NCI-H2081 treated with DMSO at 0.1 percent for 48 hours (cell line): ENCODE data around the gene ZDHHC17.

Source experiments
- DNase-seq: peaks from one replicate; lab custom pipeline; 2025; lab: John Stamatoyannopoulos, UW

ZDHHC17 gene

DNA sequence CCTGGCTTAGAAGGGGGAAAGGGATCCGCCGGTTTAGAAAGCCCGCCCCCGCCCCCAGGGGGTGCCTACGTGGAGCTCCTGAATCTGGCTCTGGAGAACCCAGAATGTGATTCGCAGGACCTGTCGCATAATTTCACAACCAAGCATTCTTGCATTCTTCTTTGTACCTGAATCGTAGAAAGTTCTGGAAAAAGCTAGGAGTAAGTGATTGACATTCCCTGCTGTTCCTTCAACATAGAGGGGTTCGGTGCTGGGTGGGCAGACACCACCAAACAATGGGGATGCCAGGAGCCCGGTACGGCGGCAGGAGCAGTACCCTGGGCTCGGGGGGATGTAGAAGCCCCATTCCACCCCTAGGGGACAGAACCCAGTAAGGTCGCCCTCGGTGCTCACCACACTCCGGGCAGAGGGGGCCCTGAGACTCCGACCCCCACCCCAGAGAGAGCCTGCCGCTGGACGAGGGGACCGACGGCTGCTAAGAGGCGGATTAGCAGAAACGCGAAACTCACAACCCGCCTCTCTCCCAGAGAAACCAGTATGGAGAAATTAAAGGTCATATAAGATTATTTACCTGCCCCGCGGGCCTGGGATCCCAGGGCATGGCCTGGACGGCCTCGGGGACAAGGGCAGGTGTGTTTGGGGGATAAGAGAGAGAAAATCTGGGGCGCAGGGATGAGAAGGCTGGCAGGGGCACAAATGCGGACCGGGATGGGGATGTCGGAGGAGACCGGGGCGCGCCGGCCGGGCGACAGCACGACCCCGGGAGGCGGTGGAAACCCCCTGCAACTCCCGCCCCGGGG is 114.4 kb downstream of the ZDHHC17 start:
- DNase-seq: no peak

DNA sequence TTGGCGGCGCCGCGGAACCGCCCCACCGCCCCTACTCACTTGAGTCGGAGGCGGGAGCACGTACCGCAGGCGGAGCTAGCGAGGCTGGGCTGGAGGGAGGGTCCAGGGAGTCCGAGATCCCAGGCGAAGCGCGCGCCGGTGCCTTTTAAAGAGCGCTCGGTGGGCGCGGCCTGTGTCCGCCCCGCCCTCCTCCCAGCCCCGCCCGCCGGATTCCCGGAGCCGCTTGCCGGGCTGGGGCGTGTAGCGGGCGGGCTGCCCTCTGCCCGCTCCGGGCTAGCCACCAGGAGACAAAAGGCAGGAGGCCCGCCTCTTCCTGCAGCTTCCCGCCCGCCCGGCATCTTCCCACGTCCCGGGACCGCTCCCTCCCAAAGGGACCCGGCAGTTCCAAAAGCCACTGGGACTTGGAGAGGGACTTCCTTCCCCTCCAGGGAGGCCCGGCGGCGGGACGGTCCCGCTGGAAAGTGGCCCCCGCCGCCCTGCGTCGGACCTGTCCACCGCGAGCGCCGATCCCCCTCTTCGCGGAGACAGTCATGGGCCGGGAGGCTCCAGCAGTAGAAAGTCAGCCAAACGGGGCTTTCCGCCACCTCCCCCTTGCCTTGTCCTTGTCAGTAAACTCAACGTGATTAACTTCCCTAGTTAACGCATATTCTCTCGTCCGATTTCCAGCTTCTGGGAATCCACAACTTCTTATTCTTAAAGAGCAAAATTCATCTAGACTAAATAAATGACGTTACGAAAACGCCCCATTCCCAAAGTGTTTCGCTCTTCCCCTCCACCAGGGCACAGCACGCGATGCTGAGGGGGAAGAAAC is 115.2 kb downstream of the ZDHHC17 start, which contains the start of gene CSRP2:
Gene CSRP2, minus strand, starts transcription at position 121 of the 811 bp plus-strand sequence. CDS start 12,759 bp downstream, outside the sequence.
- DNase-seq: peak; percentile 39

DNA sequence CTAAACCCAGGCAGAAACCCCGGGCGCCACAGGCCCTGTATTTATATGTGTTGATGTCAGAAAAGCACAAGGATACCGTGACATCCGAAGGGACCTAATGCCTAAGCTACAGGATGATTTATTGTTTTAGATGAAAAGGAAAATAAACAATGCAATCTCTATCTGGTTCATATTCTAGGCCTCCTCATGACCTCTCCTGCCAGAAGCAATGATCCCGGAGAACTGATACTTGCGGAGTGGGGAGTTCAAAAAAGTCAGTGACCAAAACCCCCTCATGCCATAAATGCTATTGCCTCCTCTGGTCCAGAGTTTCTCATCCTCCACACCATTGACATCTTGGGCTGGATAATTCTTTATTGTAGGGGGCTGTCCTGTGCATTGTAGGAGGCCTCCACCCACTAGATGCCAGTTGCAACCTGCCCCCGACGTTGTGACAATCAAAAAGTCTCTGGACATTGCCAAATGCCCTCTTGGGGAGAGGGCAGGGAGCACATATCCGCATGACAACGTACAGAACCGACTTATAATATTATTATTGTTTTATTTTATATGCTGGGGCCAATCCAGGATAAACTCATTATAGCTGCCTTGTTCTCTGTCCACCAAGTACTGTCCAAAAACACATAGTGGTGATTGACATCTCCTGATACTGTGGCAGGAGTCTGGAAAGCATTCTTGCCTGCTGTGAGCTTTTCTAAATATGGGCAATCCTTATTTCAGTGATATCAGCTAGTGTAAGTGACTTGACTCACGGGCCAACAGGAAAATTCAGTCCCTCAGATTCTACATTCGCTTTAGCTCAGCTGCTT is 116.0 kb downstream of the ZDHHC17 start:
- no peak for DNase-seq

DNA sequence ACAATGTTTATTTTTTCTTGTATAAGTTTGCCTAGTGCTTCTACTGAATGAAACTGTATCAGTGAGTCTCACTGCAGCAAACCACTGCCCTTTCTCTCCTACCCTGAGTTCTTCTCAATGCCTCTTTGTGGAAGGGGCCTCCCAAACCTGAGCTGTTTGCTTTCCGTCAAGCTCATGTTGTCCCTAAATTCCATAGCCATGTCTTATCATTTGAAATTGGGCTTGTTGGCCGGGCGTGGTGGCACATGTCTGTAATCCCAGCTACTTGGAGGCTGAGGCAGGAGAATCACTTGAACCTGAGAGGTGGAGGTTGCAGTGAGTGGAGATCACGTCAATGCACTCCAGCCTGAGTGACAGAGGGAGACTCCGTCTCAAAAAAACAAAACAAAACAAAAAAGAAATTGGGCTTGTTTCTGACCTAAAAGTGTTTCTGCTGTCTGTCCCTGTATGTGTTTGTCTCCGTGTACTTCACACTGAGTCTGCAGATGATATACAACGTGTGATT is 116.7 kb downstream of the ZDHHC17 start:
- no peak for DNase-seq

- no peak for DNase-seq
Observed at GRCh38 chr12:76881142-76881541, 117.2 kb downstream of the ZDHHC17 start.

- DNase-seq: no peak
Observed at GRCh38 chr12:76882367-76882766, 118.5 kb downstream of the ZDHHC17 start.

- no peak for DNase-seq
Observed at GRCh38 chr12:76883151-76883550, 119.2 kb downstream of the ZDHHC17 start.

DNA sequence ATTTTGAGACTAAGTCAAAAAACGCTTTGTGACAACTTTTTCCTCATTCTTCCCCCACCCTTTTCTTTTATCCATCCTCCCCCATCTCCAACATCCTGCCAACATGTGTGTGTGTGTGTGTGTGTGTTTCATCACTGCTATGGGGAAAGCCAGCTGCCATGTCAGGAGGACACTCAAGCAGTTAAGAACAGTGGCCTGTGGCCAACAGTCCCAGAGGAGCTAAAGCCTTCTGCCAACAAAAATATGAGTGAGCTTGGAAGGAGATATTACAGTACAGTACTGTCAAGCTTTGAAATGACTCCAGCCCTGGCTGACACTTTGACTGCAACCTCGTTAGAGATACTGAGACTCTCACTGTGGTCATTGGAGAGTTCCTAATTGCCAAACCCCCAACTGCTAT is 119.9 kb downstream of the ZDHHC17 start:
- DNase-seq: no peak

DNA sequence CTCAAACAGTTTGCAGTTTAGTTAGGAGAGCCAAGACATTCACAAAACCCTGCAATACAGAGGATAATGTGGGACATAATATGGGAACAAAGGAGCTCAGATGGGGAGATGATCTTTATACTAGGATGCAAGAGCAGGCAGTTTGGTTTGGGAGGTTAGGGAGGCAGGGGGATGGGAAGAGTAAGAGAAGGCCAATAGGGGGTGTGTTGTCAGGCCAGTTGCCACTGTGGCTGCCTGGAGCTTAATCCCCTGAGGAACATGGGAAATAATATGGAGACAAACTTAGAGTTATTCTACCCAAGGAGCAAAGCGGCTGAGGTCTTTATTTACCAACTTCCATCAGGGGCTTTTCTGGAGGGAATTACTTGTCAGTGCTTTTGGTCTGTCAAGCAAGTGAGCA is 124.9 kb downstream of the ZDHHC17 start:
- no peak for DNase-seq

GRCh38 chr12:76890151-76891143 is 126.5 kb downstream of the ZDHHC17 start:
- DNase-seq: no peak

DNA sequence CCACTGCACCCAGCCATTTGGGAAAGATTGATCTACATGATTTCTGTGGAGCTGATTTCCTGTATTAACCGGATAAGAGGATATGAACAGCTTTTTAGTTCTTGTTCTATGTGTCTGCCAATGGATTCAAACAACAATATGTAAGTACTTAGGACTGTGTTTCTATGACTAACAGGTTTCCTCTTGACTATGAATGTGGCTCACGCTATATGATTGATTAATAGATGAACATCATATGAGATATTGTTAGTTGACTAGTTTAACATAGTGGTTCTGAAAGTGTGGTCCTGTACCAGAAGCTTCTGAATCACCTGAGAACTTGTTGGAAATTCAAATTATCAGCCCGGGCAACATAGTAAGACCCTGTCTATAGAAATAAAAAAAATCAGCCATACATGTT is 127.7 kb downstream of the ZDHHC17 start:
- DNase-seq: no peak

- no peak for DNase-seq
Observed at GRCh38 chr12:76895796-76896195, 131.9 kb downstream of the ZDHHC17 start.

DNA sequence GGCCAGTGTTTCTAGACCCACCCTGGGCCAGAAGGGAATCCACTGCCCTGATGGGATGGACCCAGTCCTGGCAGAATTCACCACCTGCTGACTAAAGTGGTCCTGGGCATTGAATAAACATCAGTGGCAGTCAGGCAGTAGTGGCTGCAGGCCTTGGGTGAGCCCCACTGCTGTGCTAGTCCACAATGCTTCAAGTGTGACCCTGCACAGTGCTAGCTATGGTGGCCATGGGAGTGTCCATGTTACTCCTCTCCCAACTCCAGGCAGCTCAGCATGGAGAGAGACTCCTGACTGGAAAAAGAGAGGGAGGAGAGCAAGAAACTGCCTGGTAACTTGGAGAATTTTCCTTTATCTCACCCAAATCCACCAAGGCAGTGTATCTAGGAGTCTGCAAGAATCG is 132.4 kb downstream of the ZDHHC17 start:
- no peak for DNase-seq

DNA sequence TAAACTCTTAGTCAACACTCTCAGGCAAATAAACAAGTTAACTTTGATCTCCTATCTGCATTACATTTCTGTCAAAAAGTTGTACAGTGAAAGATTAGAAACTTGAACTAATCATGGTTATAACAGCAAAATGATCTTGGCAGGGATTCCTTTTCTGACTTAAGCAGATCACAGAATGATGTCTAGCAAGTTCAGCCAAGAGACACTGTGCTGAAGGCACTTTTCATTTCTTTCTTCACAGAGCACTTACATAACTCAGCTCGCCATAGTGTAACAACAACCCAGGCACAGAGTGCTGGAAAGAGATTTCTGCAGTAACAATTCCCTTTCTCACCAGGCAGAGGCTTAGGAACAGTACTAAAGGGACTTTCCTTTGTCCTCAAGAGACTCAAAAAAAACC is 134.5 kb downstream of the ZDHHC17 start:
- DNase-seq: no peak

- DNase-seq: no peak
Observed at GRCh38 chr12:76899522-76899921, 135.6 kb downstream of the ZDHHC17 start.

- no peak for DNase-seq
Observed at GRCh38 chr12:76901628-76902380, 137.9 kb downstream of the ZDHHC17 start.
